ENCODE measurements around the gene ZP2.
"Not testable (repeated sequence)": the region's sequence is repeated elsewhere in the genome, so short reads cannot be mapped to it uniquely, and the experiment has no call there.

Gene ZP2

DNA sequence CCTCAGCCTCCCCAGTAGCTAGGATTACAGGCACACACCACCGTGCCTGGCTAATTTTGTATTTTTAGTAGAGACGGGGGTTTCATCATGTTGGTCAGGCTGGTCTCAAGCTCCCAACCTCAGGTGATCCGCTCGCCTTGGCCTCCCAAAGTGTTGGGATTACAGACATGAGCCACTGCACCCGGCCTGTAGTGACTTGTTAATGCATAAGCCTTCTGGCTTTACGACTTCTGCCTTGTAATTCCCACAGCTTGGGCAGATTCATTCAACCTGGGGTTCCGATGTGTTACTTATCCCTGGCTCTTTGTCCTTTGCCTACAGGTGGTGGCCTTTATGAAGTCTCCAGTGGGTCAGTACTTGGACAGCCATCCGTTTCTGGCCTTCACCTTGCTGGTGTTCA is 41.3 kb downstream of the ZP2 start:
- not testable (repeated sequence) for H3K27ac ChIP-seq (ENCODE audit: low read depth, low read length); H3K4me1 ChIP-seq (ENCODE audit: control insufficient read depth, insufficient read depth, low read length); H3K9ac ChIP-seq (ENCODE audit: low read depth, low read length); H3K4me3 ChIP-seq (ENCODE audit: low read depth, low read length); H3K27me3 ChIP-seq (ENCODE audit: control insufficient read depth, insufficient read depth, low read length); H3K9me3 ChIP-seq (ENCODE audit: control insufficient read depth, insufficient read depth, low read length)
- H3K36me3 ChIP-seq (ENCODE audit: control insufficient read depth, insufficient read depth, low read length) = peaks cover 71% of the 10 kb centered on the region

- no peaks in the 10 kb centered on the region for H3K9me3 ChIP-seq (ENCODE audit: control insufficient read depth, insufficient read depth, low read length)
- H3K36me3 ChIP-seq (ENCODE audit: control insufficient read depth, insufficient read depth, low read length) = peaks cover 71% of the 10 kb centered on the region
- no peaks in the 10 kb centered on the region for H3K27me3 ChIP-seq (ENCODE audit: control insufficient read depth, insufficient read depth, low read length)
- H3K4me3 ChIP-seq (ENCODE audit: low read depth, low read length) = no peak overlapping the region
- no peaks in the 10 kb centered on the region for H3K4me1 ChIP-seq (ENCODE audit: control insufficient read depth, insufficient read depth, low read length)
- H3K27ac ChIP-seq (ENCODE audit: low read depth, low read length) = no peak overlapping the region
- no peak overlapping the region for H3K9ac ChIP-seq (ENCODE audit: low read depth, low read length)
These were observed 42.0 kb downstream of the ZP2 start for GRCh38 chr16:21169249-21169981.

GRCh38 chr16:21167929-21168602 is 43.3 kb downstream of the ZP2 start:
- Histone ChIP-seq H3K4me1 (ENCODE audit: control insufficient read depth, insufficient read depth, low read length) (no peaks in the 10 kb centered on the region), H3K27me3 (ENCODE audit: control insufficient read depth, insufficient read depth, low read length) (no peaks in the 10 kb centered on the region), H3K4me3 (ENCODE audit: low read depth, low read length) (no peak overlapping the region), H3K9ac (ENCODE audit: low read depth, low read length) (no peak overlapping the region), H3K27ac (ENCODE audit: low read depth, low read length) (no peak overlapping the region), H3K9me3 (ENCODE audit: control insufficient read depth, insufficient read depth, low read length) (no peaks in the 10 kb centered on the region), H3K36me3 (ENCODE audit: control insufficient read depth, insufficient read depth, low read length) (peaks cover 73% of the 10 kb centered on the region)

DNA sequence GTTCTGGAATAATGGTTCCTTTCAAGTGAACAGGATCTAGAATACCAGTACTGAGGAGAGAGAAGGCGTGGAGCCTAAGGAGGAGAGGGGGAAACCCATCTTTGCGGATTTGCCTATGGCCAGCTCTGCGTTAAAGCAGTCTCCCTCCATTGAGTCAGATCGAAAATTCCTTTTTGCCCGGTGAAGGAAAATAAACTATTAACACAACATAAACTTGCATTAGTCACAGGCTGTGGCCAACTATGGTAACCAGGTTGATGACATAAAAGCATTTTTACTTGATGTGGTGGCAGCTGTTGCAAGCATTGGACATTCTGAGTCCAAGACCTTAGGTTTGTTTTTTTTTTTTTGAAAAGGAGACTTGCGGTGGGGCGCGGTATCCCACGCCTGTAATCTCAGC is 44.0 kb downstream of the ZP2 start:
- no peak overlapping the region for H3K9ac ChIP-seq (ENCODE audit: low read depth, low read length)
- no peak overlapping the region for H3K4me3 ChIP-seq (ENCODE audit: low read depth, low read length)
- H3K27ac ChIP-seq (ENCODE audit: low read depth, low read length) = no peak overlapping the region
- no peaks in the 10 kb centered on the region for H3K4me1 ChIP-seq (ENCODE audit: control insufficient read depth, insufficient read depth, low read length)
- H3K27me3 ChIP-seq (ENCODE audit: control insufficient read depth, insufficient read depth, low read length) = no peaks in the 10 kb centered on the region
- no peaks in the 10 kb centered on the region for H3K9me3 ChIP-seq (ENCODE audit: control insufficient read depth, insufficient read depth, low read length)
- peaks cover 73% of the 10 kb centered on the region for H3K36me3 ChIP-seq (ENCODE audit: control insufficient read depth, insufficient read depth, low read length)

- no peaks in the 10 kb centered on the region for H3K9me3 ChIP-seq (ENCODE audit: control insufficient read depth, insufficient read depth, low read length)
- no peak overlapping the region for H3K9ac ChIP-seq (ENCODE audit: low read depth, low read length)
- H3K4me3 ChIP-seq (ENCODE audit: low read depth, low read length) = no peak overlapping the region
- no peak overlapping the region for H3K27ac ChIP-seq (ENCODE audit: low read depth, low read length)
- H3K36me3 ChIP-seq (ENCODE audit: control insufficient read depth, insufficient read depth, low read length) = peaks cover 75% of the 10 kb centered on the region
- no peaks in the 10 kb centered on the region for H3K4me1 ChIP-seq (ENCODE audit: control insufficient read depth, insufficient read depth, low read length)
- H3K27me3 ChIP-seq (ENCODE audit: control insufficient read depth, insufficient read depth, low read length) = no peaks in the 10 kb centered on the region
These were observed 44.8 kb downstream of the ZP2 start for GRCh38 chr16:21166561-21166961.

DNA sequence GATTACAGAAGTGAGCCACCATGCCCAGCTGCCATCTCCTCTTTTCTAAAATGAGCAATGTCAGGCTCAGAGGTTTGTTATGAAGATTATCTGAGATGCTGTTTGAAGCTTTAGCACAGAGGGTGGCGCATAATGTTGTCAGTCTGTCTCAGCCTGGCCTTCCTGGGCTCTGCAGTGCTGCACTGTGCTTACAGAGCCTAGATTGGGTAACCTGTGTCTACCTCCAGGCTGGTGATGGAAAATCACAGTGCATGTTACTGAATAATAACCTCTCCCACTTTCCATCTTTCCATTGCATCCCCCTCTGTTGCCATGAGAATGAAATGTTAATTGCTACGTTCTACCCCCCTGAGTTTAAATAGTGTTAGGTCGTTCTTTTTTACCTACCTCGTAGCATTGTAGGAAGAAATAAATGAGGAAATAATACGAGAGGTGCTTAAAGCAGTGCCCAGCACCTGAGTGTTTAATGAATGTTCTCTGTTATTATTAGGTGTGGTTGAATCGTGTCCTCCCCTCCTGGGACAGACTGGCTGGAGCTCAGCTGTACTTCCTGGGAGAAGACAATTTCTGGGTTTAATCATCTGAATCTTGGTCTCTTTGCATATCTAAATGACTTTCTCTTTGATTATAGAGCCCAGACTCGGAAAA is 46.7 kb downstream of the ZP2 start:
- no peaks in the 10 kb centered on the region for H3K9me3 ChIP-seq (ENCODE audit: control insufficient read depth, insufficient read depth, low read length)
- peaks cover 70% of the 10 kb centered on the region for H3K36me3 ChIP-seq (ENCODE audit: control insufficient read depth, insufficient read depth, low read length)
- H3K27ac ChIP-seq (ENCODE audit: low read depth, low read length) = no peak overlapping the region
- no peaks in the 10 kb centered on the region for H3K27me3 ChIP-seq (ENCODE audit: control insufficient read depth, insufficient read depth, low read length)
- no peak overlapping the region for H3K4me3 ChIP-seq (ENCODE audit: low read depth, low read length)
- H3K4me1 ChIP-seq (ENCODE audit: control insufficient read depth, insufficient read depth, low read length) = 0 out of 2 replicates have a peak, but pooled peaks cover 6% of the 10 kb centered on the region
- H3K9ac ChIP-seq (ENCODE audit: low read depth, low read length) = no peak overlapping the region

- Histone ChIP-seq H3K27ac (ENCODE audit: low read depth, low read length) (no peak overlapping the region), H3K27me3 (ENCODE audit: control insufficient read depth, insufficient read depth, low read length) (no peaks in the 10 kb centered on the region), H3K4me3 (ENCODE audit: low read depth, low read length) (no peak overlapping the region), H3K36me3 (ENCODE audit: control insufficient read depth, insufficient read depth, low read length) (peaks cover 67% of the 10 kb centered on the region), H3K9ac (ENCODE audit: low read depth, low read length) (no peak overlapping the region), H3K4me1 (ENCODE audit: control insufficient read depth, insufficient read depth, low read length) (0 out of 2 replicates have a peak, but pooled peaks cover 8% of the 10 kb centered on the region), H3K9me3 (ENCODE audit: control insufficient read depth, insufficient read depth, low read length) (no peaks in the 10 kb centered on the region)
These were observed 47.8 kb downstream of the ZP2 start for GRCh38 chr16:21163576-21163975.

DNA sequence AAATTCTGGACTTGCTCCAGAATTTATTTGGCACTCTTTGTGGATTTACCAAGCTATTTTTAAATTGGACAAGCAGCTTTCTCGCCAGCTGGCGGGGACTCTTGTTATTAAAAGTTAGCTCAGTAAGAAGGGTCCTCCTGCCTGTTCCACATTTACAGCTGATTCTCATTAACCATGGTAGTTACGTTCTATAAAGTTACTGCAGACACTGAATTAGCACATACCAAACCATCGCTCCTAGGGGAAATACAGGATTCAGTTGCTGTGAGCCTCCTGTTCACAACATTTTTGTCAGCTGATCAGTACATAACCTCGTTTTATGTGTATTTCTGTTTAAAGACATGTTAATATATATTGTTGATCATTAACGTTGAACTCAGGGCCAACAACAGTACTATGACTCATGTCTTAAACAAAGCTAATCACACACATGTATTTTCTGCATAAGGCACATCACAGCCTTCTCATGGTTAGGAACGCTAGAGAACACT is 48.7 kb downstream of the ZP2 start:
- no peak overlapping the region for H3K9ac ChIP-seq (ENCODE audit: low read depth, low read length)
- H3K9me3 ChIP-seq (ENCODE audit: control insufficient read depth, insufficient read depth, low read length) = no peaks in the 10 kb centered on the region
- no peak overlapping the region for H3K4me3 ChIP-seq (ENCODE audit: low read depth, low read length)
- H3K27me3 ChIP-seq (ENCODE audit: control insufficient read depth, insufficient read depth, low read length) = peaks cover 6% of the 10 kb centered on the region
- peaks cover 14% of the 10 kb centered on the region for H3K4me1 ChIP-seq (ENCODE audit: control insufficient read depth, insufficient read depth, low read length)
- H3K27ac ChIP-seq (ENCODE audit: low read depth, low read length) = no peak overlapping the region
- peaks cover 67% of the 10 kb centered on the region for H3K36me3 ChIP-seq (ENCODE audit: control insufficient read depth, insufficient read depth, low read length)

DNA sequence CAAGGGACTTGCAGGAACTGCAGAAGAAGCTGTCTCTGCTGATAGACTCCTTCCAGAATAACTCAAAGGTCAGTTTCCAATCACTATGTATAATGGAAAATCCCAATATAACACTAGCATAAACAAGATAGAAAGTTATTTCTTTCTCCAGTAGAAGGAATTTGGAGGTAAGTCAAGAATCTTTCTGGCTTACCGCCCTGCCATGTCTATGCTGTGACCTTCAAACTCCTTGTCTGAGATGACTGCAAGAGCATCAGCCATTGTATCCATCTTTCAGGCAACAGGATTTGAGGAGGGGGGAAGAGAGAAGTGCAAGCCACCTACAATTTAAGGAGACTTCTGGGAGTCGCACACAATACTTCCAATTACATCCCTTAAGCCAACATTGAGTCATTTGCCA is 50.2 kb downstream of the ZP2 start:
- Histone ChIP-seq H3K9ac (ENCODE audit: low read depth, low read length) (no peak overlapping the region), H3K9me3 (ENCODE audit: control insufficient read depth, insufficient read depth, low read length) (no peaks in the 10 kb centered on the region), H3K4me1 (ENCODE audit: control insufficient read depth, insufficient read depth, low read length) (peaks cover 14% of the 10 kb centered on the region), H3K27me3 (ENCODE audit: control insufficient read depth, insufficient read depth, low read length) (peaks cover 9% of the 10 kb centered on the region), H3K36me3 (ENCODE audit: control insufficient read depth, insufficient read depth, low read length) (peaks cover 55% of the 10 kb centered on the region), H3K4me3 (ENCODE audit: low read depth, low read length) (no peak overlapping the region), H3K27ac (ENCODE audit: low read depth, low read length) (no peak overlapping the region)

DNA sequence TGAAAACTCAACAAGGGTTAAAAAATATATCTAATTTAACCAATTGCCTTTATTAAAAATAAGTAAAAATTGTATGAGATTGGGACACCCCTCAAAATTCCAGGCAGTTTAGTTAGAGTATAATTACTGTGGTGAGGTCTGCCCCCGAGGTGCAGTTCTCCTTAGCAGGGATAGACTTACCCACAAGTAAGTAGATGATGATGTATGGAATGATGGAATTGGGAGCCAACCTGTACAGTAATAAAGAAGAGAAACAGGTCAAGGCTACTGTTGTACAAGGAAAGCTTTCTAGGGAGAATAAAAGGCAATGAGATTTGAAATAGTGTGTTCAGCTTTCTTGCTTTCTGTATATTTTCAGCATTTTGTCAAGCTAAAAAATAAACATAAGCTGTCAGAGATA is 51.1 kb downstream of the ZP2 start:
- Histone ChIP-seq H3K4me1 (ENCODE audit: control insufficient read depth, insufficient read depth, low read length) (peaks cover 14% of the 10 kb centered on the region), H3K27me3 (ENCODE audit: control insufficient read depth, insufficient read depth, low read length) (peaks cover 9% of the 10 kb centered on the region), H3K27ac (ENCODE audit: low read depth, low read length) (no peak overlapping the region), H3K9me3 (ENCODE audit: control insufficient read depth, insufficient read depth, low read length) (no peaks in the 10 kb centered on the region), H3K36me3 (ENCODE audit: control insufficient read depth, insufficient read depth, low read length) (peaks cover 47% of the 10 kb centered on the region), H3K9ac (ENCODE audit: low read depth, low read length) (no peak overlapping the region), H3K4me3 (ENCODE audit: low read depth, low read length) (peak overlapping the region; percentile 84; the same call in 1 of the 2 replicates)

Data from HUES48 (cell line).